ENCODE measurements around the gene GADD45GIP1.

The GADD45GIP1 gene

DNA sequence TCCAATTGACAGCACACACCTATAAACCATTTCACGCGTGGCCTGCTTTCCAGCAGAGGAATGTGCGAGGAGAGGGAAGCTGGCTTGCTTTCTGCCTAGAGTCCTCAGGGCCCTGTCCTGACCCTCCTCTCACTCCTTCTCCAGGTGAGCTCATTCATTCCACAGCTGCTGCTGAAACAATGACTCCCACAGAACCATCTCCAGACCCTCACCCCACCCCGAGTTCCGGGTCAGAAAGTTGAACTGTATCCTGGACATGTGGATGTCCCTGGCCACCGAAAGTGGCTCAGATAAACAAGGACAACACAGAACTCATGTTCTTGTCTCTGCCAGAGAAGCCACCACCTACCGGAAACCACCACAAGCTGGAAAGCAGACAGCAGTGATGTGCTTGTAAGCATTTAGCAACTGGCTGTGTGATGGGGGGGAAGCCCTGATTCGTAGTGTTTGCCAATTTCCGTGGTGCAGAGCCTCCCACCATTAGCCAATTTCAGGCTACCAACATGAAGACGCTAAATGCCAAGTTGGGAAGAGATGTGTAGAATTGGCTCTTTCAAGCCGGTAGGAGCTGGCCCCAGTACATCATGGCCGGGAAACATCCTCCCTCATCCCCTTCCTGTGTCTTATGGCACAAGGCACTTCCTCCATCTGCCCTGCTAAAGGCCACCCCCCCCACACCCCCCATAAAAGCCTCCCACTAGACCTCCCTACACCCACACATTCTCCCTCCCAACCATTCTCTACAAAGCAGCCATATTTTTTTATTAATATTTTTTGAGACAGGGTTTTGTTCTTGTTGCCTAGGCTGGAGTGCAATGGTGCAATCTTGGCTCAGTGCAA lies 43.0 kb downstream of the GADD45GIP1 start:
- DNase-seq = peak in 21 of 58 donors; percentile 6 to 46 (median 23)

DNA sequence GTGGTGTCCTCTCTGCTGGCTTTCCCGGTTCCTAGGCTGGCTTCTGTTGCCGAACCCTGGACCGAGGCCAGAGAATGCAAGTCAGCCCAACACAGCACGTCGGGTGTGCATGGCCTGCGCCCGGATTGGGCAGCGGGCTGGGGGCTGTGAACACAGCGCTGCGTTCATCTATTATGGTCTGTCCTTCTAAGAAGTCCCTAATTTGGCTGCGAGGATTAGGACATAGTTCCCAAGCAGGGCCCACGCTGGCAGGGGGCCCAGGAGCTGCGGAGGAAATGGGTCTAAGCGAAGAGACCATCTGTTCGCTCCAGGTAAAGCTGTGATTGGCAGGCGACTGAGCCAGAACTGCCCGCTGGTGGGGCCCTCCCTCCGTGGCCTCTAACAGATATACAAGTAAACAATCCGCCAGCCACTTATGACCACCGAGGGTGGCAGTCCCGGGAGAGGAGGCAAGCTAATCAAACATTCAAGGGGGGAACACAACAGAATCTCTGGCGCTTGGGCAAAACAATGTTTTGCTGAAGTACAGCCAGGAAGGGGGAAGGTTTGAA lies 43.9 kb downstream of the GADD45GIP1 start:
- peak; percentile 12 to 94 (median 80) for DNase-seq

DNA sequence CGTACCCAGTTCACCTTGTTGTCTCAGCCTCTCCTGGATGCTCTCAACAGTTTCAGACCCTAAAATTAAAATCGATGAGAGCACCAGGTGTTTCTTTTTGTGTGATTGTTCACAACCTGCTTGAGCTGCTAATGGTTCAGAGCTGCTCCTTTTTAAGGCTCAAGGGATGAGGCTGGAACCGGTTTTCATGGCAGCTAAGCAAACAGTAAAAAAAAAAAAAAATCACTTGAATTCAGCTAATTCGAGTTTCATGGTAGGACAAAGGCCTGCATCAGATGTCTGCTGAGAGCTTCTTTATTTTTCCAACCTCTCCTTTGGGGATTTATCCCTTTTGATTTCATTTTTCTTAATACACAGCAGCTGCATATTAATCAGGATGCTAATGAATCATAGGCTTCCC lies 44.5 kb downstream of the GADD45GIP1 start:
- peak in 1 of 58 donors; percentile 64 for DNase-seq

DNA sequence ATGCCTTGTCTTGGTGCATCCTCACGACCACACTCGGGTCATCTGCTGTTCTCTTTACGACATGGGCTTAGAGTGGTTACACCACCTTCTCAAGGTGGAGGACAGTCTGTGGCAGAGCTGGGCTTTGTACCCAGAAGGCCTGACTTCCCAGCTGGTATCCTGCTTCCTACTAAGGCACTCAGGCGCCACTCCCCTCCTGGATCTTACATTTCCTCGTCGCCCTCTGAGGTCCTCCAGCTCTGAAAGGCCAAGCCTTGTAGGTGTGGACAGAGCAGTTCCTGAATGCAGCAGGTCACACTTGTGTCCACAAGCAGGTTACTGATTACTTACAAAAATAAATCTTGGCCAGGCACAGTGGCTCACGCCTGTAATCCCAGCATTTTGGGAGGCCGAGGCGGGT lies 49.9 kb downstream of the GADD45GIP1 start:
- no peak for DNase-seq

Data from anterior cingulate cortex (tissue), 58 donors.